Measurements from ENCODE around the gene DENND6A.
"Not testable (repeated sequence)": the region's sequence is repeated elsewhere in the genome, so short reads cannot be mapped to it uniquely, and the experiment has no call there.

The DENND6A gene

DNA sequence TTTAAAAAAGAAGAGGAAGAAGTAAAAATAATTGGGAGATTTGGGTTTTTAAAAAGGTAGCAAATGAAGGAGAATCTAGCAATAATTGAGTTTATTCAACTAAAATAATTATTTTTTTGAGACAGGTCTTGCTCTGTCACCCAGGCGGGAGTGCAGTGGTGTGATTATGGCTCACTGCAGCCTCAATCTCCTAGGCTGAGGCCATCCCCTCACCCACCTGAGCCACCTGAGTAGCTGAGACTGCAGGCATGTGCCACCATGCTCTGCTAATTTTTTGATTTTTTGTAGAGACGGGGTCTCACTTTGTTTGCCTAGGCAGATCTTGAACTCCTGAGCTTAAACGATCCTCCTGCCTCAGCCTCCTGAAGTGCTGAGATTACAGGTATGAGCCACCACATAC, 68.1 kb downstream of the DENND6A start:
- peaks cover 38% of the 10 kb centered on the region for H3K36me3 ChIP-seq (ENCODE audit: control insufficient read depth, low read depth, low read length)
- H3K4me3 ChIP-seq (ENCODE audit: low read length) = no peak overlapping the region
- H3K9me3 ChIP-seq (ENCODE audit: control insufficient read depth, low read depth, low read length) = no peaks in the 10 kb centered on the region
- H3K9ac ChIP-seq (ENCODE audit: low read length) = no peak overlapping the region
- no peaks in the 10 kb centered on the region for H3K27me3 ChIP-seq (ENCODE audit: control insufficient read depth, insufficient read depth, low read length)
- H3K27ac ChIP-seq (ENCODE audit: low read length) = no peak overlapping the region
- H3K4me1 ChIP-seq (ENCODE audit: control insufficient read depth, low read depth, low read length) = no peaks in the 10 kb centered on the region

DNA sequence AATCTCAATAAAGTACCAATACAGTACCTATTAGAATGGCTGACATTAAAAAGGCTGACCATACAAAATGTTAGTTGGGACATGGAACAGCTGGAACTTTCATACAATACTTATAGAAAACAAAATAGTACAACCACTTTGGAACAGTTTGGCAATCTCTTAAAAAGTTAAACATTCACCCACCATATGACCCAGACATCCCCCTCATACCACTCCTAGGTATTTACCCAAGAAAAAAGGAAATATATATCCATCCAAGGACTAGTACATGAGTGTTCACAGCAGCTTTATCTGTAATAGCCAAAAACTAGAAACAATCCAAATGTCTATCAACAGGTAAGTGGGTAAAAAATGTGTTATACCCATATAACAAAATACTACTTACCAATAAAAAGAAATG, 70.5 kb downstream of the DENND6A start:
- Histone ChIP-seq H3K27me3 (ENCODE audit: control insufficient read depth, insufficient read depth, low read length) (no peaks in the 10 kb centered on the region), H3K9ac (ENCODE audit: low read length) (no peak overlapping the region), H3K4me3 (ENCODE audit: low read length) (no peak overlapping the region), H3K36me3 (ENCODE audit: control insufficient read depth, low read depth, low read length) (peaks cover 17% of the 10 kb centered on the region), H3K4me1 (ENCODE audit: control insufficient read depth, low read depth, low read length) (no peaks in the 10 kb centered on the region), H3K27ac (ENCODE audit: low read length) (no peak overlapping the region), H3K9me3 (ENCODE audit: control insufficient read depth, low read depth, low read length) (no peaks in the 10 kb centered on the region)

DNA sequence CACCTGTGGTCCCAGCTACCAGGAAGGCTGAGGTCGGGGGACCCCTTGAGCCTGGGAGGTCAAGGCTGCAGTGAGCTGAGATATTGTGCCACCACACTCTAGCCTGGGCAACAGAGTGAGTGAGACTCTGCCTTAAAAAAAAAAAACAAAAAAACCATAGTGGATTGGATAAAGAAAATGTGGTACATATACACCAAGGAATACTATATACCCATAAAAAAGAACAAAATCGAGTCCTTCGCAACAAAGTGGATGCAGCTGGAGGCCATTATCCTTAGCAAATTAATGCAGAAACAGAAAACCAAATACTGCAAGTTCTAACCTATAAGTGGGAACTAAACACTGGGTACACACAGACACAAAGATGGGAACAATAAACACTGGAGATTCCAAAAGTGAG, 75.1 kb downstream of the DENND6A start:
- Histone ChIP-seq H3K4me1 (ENCODE audit: control insufficient read depth, low read depth, low read length) (no peaks in the 10 kb centered on the region), H3K27ac (ENCODE audit: low read length) (no peak overlapping the region), H3K4me3 (ENCODE audit: low read length) (no peak overlapping the region), H3K36me3 (ENCODE audit: control insufficient read depth, low read depth, low read length) (peaks cover 4% of the 10 kb centered on the region), H3K27me3 (ENCODE audit: control insufficient read depth, insufficient read depth, low read length) (no peaks in the 10 kb centered on the region), H3K9ac (ENCODE audit: low read length) (no peak overlapping the region), H3K9me3 (ENCODE audit: control insufficient read depth, low read depth, low read length) (no peaks in the 10 kb centered on the region)

DNA sequence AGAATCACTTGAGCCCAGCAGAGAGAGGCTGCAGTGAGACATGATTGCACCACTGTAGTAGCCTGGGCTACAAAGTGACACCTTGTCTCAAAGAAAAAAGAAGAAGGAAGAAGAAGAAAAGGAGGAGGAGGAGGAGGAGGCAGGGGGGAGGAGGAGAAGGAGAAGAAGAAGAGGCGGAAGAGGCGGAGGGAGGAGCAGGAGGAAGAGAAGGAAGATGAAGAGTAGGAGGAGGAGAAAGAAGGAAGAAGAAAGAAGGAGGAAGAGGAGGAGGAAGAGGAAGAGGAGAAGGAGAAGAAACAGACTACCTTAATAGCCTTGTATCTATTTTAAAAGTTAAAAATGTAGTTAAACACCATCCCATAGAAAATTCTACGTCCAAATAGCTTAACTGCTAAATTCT, 76.6 kb downstream of the DENND6A start:
- H3K36me3 ChIP-seq (ENCODE audit: control insufficient read depth, low read depth, low read length) = no peaks in the 10 kb centered on the region
- H3K27me3 ChIP-seq (ENCODE audit: control insufficient read depth, insufficient read depth, low read length) = no peaks in the 10 kb centered on the region
- no peak overlapping the region for H3K4me3 ChIP-seq (ENCODE audit: low read length)
- H3K9me3 ChIP-seq (ENCODE audit: control insufficient read depth, low read depth, low read length) = no peaks in the 10 kb centered on the region
- no peak overlapping the region for H3K9ac ChIP-seq (ENCODE audit: low read length)
- H3K4me1 ChIP-seq (ENCODE audit: control insufficient read depth, low read depth, low read length) = no peaks in the 10 kb centered on the region
- H3K27ac ChIP-seq (ENCODE audit: low read length) = no peak overlapping the region

DNA sequence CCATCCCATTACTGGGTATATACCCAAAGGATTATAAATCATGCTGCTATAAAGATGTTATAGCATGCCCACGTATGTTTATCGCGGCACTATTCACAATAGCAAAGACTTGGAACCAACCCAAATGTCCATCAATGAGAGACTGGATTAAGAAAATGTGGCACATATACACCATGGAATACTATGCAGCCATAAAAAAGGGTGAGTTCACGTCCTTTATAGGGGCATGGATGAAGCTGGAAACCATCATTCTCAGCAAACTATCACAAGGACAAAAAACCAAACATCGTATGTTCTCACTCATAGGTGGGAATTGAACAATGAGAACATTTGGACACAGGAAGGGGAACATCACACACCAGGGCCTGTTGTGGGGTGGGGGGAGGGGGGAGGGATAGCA, 81.0 kb downstream of the DENND6A start:
- not testable (repeated sequence) for H3K9me3 ChIP-seq (ENCODE audit: control insufficient read depth, low read depth, low read length); H3K27ac ChIP-seq (ENCODE audit: low read length); H3K36me3 ChIP-seq (ENCODE audit: control insufficient read depth, low read depth, low read length); H3K9ac ChIP-seq (ENCODE audit: low read length); H3K4me3 ChIP-seq (ENCODE audit: low read length); H3K4me1 ChIP-seq (ENCODE audit: control insufficient read depth, low read depth, low read length); H3K27me3 ChIP-seq (ENCODE audit: control insufficient read depth, insufficient read depth, low read length)

- Histone ChIP-seq H3K27me3 (ENCODE audit: control insufficient read depth, insufficient read depth, low read length) (no peaks in the 10 kb centered on the region), H3K27ac (ENCODE audit: low read length) (no peak overlapping the region), H3K4me1 (ENCODE audit: control insufficient read depth, low read depth, low read length) (no peaks in the 10 kb centered on the region), H3K9ac (ENCODE audit: low read length) (no peak overlapping the region), H3K9me3 (ENCODE audit: control insufficient read depth, low read depth, low read length) (peaks cover 4% of the 10 kb centered on the region), H3K4me3 (ENCODE audit: low read length) (no peak overlapping the region), H3K36me3 (ENCODE audit: control insufficient read depth, low read depth, low read length) (no peaks in the 10 kb centered on the region)
Measured at GRCh38 chr3:57605683-57606082, 87.2 kb downstream of the DENND6A start.

DNA sequence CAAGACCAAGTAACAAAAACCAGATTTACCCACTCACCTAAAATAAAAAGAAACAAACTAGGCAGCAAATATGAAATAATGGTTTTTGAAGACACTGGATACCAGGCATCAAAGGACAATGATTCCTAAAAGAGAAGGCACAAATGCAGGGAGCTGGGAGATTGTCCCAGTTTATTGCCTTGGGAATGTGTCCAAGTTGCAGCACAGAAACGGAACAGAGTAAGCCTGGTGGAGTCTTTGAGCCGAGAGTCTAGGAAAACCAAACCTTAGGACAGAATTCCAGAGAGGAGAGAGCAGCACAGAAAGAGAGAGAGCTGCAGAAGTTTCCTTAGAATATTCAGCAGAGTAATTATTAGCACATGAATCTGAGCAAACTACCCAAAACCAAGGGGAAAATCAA, 87.9 kb downstream of the DENND6A start:
- Histone ChIP-seq H3K4me1 (ENCODE audit: control insufficient read depth, low read depth, low read length) (no peaks in the 10 kb centered on the region), H3K36me3 (ENCODE audit: control insufficient read depth, low read depth, low read length) (no peaks in the 10 kb centered on the region), H3K27ac (ENCODE audit: low read length) (no peak overlapping the region), H3K27me3 (ENCODE audit: control insufficient read depth, insufficient read depth, low read length) (no peaks in the 10 kb centered on the region), H3K9me3 (ENCODE audit: control insufficient read depth, low read depth, low read length) (peaks cover 4% of the 10 kb centered on the region), H3K9ac (ENCODE audit: low read length) (no peak overlapping the region), H3K4me3 (ENCODE audit: low read length) (no peak overlapping the region)

DNA sequence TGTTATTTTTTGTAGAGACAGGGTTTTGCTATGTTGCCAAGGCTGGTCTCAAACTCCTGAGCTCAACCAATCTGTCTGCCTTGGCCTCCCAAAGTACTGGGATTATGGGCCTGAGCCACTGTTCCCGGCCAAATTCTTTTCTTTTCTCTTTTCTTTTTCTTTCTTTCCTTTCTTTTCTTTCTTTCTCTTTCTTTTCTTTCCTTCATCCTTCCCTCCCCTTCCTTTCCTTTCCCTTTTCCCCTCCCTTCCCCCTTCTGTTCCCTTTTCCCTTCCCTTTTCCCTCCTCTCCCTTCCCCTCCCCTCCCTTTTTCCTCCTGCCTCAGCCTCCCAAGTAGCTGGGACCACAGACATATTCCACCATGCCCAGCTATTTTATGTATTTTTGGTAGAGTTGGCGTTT, 92.7 kb downstream of the DENND6A start:
- Histone ChIP-seq H3K27ac (ENCODE audit: low read length) (no peak overlapping the region), H3K36me3 (ENCODE audit: control insufficient read depth, low read depth, low read length) (peaks cover 3% of the 10 kb centered on the region), H3K9ac (ENCODE audit: low read length) (no peak overlapping the region), H3K27me3 (ENCODE audit: control insufficient read depth, insufficient read depth, low read length) (no peaks in the 10 kb centered on the region), H3K4me3 (ENCODE audit: low read length) (no peak overlapping the region), H3K4me1 (ENCODE audit: control insufficient read depth, low read depth, low read length) (peaks cover 8% of the 10 kb centered on the region), H3K9me3 (ENCODE audit: control insufficient read depth, low read depth, low read length) (no peaks in the 10 kb centered on the region)

DNA sequence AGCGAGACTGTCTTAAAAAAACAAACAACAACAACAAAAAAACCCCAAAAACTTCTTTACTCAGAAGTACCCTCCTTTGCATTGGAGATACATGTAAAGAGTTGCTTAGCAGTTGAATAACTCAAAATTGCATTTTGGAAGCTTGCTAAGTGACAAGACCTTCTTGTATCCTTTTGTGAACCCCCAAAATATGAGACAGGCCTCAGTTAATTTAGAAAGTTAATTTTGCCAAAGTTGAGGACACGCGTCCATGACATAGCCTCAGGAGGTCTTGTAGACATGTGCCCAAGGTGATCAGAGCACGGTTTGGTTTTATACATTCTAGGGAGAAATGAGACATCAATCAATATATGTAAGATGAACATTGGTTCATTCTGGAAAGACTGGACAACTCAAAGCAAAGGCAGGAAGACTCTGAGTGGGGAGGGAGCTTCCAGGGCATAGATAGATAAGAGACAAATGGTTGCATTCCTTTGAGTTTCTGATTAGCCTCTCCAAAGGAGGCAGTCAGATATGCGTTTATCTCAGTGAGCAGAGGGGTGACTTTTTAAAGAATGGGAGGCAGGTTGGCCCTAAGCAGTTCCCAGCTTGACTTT, 94.0 kb downstream of the DENND6A start:
- Histone ChIP-seq H3K27ac (ENCODE audit: low read length) (no peak overlapping the region), H3K36me3 (ENCODE audit: control insufficient read depth, low read depth, low read length) (peaks cover 9% of the 10 kb centered on the region), H3K9ac (ENCODE audit: low read length) (peak overlapping the region; percentile 89), H3K4me1 (ENCODE audit: control insufficient read depth, low read depth, low read length) (peaks cover 14% of the 10 kb centered on the region), H3K4me3 (ENCODE audit: low read length) (peak overlapping the region; percentile 92), H3K27me3 (ENCODE audit: control insufficient read depth, insufficient read depth, low read length) (no peaks in the 10 kb centered on the region), H3K9me3 (ENCODE audit: control insufficient read depth, low read depth, low read length) (no peaks in the 10 kb centered on the region)

DNA sequence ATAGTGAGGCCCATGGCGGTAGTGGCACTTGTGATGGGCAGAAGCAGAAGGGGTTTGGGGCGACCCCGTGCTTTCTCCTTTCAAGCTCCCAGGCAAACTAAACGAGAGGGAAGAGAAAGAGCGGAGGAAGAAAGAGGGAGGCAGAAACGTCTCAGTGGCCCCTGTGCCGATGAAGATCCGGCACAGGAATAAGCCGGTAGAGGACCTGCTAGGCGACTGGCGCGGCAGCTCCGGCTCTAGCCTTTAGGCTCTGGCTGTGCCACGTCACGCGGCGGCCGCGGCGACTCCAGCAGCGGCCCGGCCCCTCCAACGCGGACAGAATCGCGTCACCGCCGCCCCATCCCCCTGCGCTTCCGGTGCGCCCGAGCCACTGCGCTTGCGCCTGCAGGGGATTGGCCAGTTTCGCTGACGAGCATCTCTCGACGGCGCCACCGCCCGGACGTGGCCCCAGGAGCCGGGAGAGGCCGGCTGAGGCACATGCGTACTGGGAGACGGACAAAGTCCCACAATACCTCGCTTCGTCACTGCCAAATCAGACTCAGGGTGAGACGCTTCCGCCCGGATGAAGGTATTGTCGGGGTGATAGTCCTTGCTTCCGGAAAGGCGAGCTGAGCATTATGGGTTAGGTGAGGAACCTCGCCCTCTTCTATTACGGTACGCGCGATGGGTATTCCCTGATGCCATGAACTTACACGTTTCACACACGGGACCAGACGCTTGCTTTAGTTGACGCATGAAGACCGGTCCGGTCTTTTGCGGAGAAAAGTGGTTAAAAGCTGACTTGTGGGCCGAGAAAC, 95.6 kb downstream of the DENND6A start, which contains the start of gene ARF4:
Gene ARF4, minus strand, starts transcription at position 218 of the 797 bp plus-strand sequence. Its CDS starts 204 bp downstream, at position 14.
- Histone ChIP-seq H3K4me1 (ENCODE audit: control insufficient read depth, low read depth, low read length) (peaks cover 14% of the 10 kb centered on the region), H3K9me3 (ENCODE audit: control insufficient read depth, low read depth, low read length) (no peaks in the 10 kb centered on the region), H3K9ac (ENCODE audit: low read length) (peak within 1 kb of the TSS; percentile 97), H3K27me3 (ENCODE audit: control insufficient read depth, insufficient read depth, low read length) (no peaks in the 10 kb centered on the region), H3K4me3 (ENCODE audit: low read length) (peak within 1 kb of the TSS; percentile 92), H3K27ac (ENCODE audit: low read length) (peak within 1 kb of the TSS; percentile 96), H3K36me3 (ENCODE audit: control insufficient read depth, low read depth, low read length) (peaks cover 13% of the 10 kb centered on the region)

DNA sequence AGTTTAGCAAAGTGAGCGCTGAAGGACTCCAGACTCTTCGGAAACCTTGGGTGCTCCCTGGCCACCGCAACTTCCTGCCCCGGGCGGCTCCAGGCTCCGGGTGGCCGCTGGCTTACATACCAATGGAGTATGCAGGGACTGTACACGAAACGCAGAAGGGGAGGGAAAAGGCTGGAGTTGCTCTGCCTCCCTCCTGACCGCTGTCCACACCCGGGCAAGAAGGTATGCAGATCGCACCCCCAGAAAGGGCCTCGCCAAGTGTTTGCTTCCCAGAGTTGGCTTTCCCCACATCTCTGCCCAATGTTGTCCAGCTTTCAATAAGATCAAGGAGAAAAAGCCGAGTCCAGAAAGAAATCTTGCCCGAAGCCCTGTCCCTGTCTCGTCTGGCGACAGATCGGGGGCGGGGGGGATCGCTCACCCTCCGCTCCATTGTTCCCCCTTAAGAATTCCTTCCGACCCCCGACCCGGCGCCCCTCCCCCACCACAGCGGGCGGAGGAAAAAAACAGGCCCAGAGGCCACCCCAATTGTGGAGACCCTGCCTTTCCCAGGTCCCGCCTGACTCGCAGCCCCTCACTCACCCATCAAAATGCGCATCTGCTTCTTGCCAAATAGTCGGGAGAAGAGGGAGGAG, 96.3 kb downstream of the DENND6A start:
- peak overlapping the region; percentile 97 for H3K9ac ChIP-seq (ENCODE audit: low read length)
- H3K36me3 ChIP-seq (ENCODE audit: control insufficient read depth, low read depth, low read length) = peaks cover 13% of the 10 kb centered on the region
- peak overlapping the region; percentile 96 for H3K27ac ChIP-seq (ENCODE audit: low read length)
- peaks cover 14% of the 10 kb centered on the region for H3K4me1 ChIP-seq (ENCODE audit: control insufficient read depth, low read depth, low read length)
- H3K27me3 ChIP-seq (ENCODE audit: control insufficient read depth, insufficient read depth, low read length) = no peaks in the 10 kb centered on the region
- H3K4me3 ChIP-seq (ENCODE audit: low read length) = peak overlapping the region; percentile 83
- no peaks in the 10 kb centered on the region for H3K9me3 ChIP-seq (ENCODE audit: control insufficient read depth, low read depth, low read length)

Data from iPS-18a (cell line).